NCI-H1694 (cell line): Measurements from ENCODE around the gene PI4KA.
"Not testable (repeated sequence)": the region's sequence is repeated elsewhere in the genome, so short reads cannot be mapped to it uniquely, and the experiment has no call there.

ENCODE experiments used
- DNase-seq: peaks from one replicate; lab custom pipeline; 2025; lab: John Stamatoyannopoulos, UW

The PI4KA gene

GRCh38 chr22:20858615-20859416 lies at the start of gene PI4KA, which contains the start of gene SNAP29:
TSS of gene PI4KA (minus strand) at chr22:20858811. CDS start at chr22:20858725, 86 bp downstream.
TSS of gene SNAP29 (plus strand) at chr22:20859007. CDS start at chr22:20859111, 104 bp downstream.
- peak; percentile 79 for DNase-seq

GRCh38 chr22:20906387-20906767 lies 47.8 kb upstream of the PI4KA start:
- DNase-seq: no peak

- peak; percentile 50 for DNase-seq
These were observed 47.1 kb upstream of the PI4KA start for GRCh38 chr22:20905415-20906386.

- DNase-seq: no peak
These were observed 46.4 kb upstream of the PI4KA start for GRCh38 chr22:20904980-20905355.

GRCh38 chr22:20904008-20904979 lies 45.7 kb upstream of the PI4KA start:
- no peak for DNase-seq

- DNase-seq: no peak
These were observed 44.5 kb upstream of the PI4KA start for GRCh38 chr22:20903093-20903492.

- DNase-seq: not testable (repeated sequence)
These were observed 42.8 kb upstream of the PI4KA start for GRCh38 chr22:20901093-20902033.

GRCh38 chr22:20899827-20900423 lies 41.3 kb upstream of the PI4KA start:
- no peak for DNase-seq

GRCh38 chr22:20897737-20898136 lies 39.1 kb upstream of the PI4KA start:
- not testable (repeated sequence) for DNase-seq

- DNase-seq: no peak
These were observed 32.4 kb upstream of the PI4KA start for GRCh38 chr22:20890975-20891374.

GRCh38 chr22:20889904-20890540 lies 31.4 kb upstream of the PI4KA start:
- DNase-seq: no peak

GRCh38 chr22:20889025-20889704 lies 30.6 kb upstream of the PI4KA start:
- DNase-seq: no peak

- no peak for DNase-seq
These were observed 28.8 kb upstream of the PI4KA start for GRCh38 chr22:20887375-20887774.

- peak; percentile 63 for DNase-seq
These were observed 27.1 kb upstream of the PI4KA start for GRCh38 chr22:20885557-20886323.

GRCh38 chr22:20885017-20885556 lies 26.5 kb upstream of the PI4KA start:
- DNase-seq: no peak

- DNase-seq: no peak
These were observed 25.8 kb upstream of the PI4KA start for GRCh38 chr22:20884454-20884853.

- no peak for DNase-seq
These were observed 24.2 kb upstream of the PI4KA start for GRCh38 chr22:20882855-20883254.
